GM18519 (cell line): ENCODE data around the gene C1orf226.

Source experiments
- ATAC-seq: cut with Tn5 transposase; IDR thresholded peaks from one replicate; pipeline ENCODE4 v1.9.1; 2021; ENCODE audit warnings: mild to moderate bottlenecking, moderate library complexity; ENCODE audit not compliant: unreplicated experiment, low FRiP score

C1orf226 gene

DNA sequence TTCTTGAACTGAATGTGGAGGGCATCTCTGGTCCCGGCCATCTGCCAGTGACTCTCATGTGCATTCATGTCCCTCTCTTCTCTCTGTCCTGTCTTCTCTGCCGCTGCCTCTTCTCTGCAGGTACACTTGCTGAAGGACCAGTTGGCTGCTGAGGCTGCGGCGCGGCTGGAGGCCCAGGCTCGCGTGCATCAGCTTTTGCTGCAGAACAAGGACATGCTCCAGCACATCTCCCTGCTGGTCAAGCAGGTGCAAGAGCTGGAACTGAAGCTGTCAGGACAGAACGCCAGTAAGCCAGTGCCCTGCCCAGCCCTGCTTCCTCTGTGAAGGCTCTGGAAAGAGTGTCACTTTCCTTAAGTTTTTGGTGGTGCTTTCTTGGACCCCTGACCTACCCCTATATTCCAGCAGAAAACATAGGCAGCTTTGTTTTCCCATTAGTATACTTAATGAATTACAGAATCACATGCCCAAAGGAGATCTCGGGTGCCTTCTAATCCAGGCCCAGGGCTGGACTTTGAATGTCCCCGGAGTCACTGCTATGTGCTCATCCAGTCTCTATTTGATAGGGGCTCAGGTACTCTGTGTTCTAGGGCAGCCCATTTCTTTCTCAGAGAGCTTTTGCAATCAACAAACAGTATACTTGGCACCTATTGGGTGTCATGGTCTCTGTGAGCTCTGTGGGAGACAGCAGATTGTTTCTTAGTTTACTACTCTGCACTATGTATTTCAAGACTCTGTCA lies 16.1 kb upstream of the C1orf226 start:
- no peak for ATAC-seq

DNA sequence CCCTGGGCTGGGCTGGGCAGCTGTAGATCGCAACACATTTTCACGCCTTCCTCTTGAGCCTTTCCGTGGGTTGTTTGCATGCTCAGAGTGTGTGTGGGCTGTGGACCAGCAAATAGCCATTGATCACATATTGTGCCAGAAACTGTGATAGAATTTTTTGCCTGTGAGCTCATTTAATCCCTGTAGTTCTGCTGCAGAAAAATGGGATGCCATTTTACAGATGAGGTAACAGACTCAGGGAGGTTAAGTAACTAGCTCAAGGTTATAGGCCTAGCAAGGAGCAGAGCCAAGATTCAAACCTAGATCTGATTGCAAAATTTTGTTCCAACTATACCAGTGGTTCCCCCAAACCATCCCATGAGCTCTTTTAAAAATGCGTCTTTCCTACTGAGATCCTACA lies 15.4 kb upstream of the C1orf226 start:
- ATAC-seq = no peak

DNA sequence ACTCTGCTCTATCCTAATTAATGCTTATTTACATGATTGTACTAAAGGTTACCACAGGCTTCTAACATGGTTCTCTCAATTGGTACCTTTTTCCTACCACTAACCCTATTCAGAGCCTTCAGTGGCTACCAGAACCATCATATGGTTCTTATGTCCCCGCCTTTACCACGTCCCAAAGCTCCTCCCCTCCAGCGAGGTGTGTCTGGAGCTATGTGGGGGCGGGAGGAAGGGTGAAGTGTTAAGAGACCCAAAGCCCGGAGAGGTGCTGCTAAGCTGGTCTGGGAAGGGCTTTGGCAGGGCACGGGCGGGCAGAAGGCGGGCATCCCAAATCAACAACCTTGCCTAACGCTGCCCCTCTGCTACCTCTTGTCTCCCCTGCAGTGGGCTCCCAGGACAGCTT lies 14.9 kb upstream of the C1orf226 start:
- ATAC-seq = no peak

DNA sequence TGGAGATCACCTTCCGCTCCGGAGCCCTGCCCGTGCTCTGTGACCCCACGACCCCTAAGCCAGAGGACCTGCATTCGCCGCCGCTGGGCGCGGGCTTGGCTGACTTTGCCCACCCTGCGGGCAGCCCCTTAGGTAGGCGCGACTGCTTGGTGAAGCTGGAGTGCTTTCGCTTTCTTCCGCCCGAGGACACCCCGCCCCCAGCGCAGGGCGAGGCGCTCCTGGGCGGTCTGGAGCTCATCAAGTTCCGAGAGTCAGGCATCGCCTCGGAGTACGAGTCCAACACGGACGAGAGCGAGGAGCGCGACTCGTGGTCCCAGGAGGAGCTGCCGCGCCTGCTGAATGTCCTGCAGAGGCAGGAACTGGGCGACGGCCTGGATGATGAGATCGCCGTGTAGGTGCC lies 14.5 kb upstream of the C1orf226 start:
- ATAC-seq = no peak

DNA sequence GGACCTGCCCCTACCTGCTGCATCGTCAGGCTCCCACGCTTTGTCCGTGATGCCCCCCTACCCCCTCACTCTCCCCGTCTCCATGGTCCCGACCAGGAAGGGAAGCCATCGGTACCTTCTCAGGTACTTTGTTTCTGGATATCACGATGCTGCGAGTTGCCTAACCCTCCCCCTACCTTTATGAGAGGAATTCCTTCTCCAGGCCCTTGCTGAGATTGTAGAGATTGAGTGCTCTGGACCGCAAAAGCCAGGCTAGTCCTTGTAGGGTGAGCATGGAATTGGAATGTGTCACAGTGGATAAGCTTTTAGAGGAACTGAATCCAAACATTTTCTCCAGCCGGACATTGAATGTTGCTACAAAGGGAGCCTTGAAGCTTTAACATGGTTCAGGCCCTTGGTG lies 13.8 kb upstream of the C1orf226 start:
- no peak for ATAC-seq

DNA sequence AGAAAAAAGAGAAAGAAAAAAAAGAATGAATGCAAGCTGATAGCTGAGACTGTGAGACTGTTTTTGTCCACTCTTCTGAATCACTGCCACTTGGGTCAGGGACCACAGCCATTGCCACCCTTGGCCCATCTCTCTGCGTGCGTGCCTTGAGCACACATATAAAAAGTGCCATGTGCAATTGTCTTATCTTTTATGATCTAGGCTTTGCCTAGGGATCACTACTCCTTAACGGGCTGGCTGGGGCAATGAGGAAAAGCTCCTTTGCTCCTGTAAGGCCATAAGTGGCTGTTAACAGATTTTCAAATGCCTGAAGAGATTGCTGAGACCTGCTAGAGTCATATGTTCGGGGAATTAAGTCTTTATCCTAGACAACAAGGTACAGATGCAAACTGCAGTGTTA lies 13.1 kb upstream of the C1orf226 start:
- ATAC-seq = no peak

DNA sequence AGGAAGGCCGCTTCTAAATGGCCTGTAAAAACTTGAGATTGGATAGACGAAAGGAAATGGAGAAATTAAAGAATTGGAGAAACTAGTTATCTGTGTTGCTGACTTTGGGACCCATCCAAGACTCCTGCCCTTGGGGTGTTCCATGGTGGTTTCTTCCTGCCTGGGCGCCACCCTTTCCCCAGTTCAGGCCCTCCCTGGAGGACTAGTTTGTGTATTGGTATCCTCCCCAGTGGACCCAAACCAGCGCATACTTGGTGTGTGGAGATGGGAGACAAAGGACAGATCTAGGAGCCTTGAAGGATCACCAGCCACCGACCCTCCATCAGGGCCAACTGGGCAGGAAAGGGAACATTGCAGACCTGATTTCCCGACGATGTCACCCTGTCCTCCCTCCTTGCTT lies 12.0 kb upstream of the C1orf226 start:
- ATAC-seq = no peak

DNA sequence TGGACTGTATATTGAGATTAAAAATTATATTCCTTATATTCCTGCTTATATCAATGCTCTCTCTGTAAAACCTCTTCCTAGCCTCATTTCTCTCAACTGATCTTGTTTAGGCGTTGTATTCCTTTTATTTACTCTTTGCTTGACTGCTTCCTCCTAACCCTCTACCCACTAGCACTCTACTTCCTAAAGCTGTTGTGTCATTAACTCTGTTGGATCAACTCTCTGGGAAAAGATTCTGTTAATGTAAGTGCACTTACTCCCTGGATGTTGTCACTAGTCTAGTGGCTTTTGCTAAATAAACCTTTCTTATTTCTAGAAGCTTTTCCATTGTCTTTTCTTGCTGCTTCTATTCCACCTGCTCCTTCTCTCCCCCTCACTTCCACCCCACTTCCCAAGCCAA lies 11.4 kb upstream of the C1orf226 start:
- ATAC-seq = no peak

DNA sequence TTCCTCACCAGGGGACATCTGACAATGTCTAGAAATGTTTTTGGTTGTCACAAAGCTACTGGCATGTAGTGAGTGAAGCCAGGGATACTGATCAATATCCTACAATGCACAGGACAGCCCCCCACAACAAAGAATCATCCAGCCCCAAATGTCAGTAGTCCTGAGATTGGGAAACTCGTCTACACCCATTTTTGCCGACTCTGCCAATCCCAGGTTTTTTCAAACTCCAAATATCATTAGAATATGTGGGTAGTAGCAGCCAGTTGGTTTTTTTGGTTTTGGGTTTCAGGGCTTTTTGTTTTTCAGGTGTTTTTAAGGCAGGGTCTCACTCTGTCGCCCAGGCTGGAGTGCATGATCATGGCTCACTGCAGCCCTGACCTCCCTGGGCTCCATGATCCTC lies 10.8 kb upstream of the C1orf226 start:
- no peak for ATAC-seq

DNA sequence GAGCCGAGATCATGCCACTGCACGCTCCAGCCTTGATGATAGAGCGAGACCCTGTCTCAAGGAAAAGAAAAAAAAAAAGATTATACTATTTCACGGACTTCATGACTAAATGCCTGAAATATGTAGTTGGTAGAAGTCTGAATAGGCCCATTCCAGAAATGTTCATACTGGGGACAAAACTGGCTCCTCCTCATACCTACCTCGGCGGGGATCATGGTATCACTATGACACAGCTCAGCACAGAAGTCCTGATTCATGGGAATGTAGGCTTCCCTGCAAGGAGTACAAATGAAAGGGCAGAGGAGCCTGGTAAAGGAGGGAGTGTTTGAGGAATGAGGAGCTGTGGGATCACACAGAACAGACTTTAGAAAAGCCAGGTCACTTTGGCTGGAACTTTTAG lies 9.9 kb upstream of the C1orf226 start:
- no peak for ATAC-seq

DNA sequence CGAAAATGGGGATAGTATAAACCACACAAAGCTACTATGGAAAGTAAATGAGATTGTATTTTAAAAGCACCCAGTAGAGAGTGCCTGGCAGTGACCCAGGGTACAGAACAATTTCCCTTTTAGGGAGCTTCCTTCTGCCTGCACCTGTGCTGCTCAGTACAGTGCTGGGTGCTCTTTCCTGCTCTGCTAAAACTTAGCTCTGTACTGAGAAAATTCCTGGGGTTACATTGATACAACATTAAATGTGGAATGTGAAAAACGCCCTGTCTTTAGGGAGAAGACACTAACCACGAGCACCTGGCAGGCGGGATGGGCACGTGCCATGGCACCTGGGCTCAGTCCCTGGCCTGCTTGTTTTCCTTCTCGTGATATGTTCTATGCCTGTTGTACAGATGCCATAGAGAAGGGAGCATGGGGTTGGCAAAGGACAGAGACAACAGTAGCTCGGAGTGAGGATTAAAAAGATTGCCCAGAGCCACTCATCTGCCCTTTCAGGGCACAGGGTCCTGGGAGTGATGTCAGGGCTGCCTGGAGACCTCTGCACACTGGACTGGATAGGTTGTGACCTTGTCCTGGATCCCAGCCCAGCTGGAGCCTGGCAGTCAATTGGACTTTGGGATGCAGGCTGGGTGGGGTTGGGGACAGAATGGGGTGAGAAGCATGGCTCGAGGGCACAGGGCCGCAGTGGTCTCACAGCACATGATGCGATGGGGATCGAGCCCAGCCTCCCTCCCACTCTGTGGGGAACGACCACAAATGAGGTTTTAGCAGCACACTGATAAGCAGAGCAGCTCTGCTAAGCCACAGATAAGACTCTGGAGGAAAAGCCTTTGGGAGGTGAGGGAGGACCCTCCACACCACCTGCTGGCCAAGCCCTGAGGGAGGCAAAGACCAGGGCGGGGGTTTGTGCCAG lies 9.1 kb upstream of the C1orf226 start:
- ATAC-seq = no peak

DNA sequence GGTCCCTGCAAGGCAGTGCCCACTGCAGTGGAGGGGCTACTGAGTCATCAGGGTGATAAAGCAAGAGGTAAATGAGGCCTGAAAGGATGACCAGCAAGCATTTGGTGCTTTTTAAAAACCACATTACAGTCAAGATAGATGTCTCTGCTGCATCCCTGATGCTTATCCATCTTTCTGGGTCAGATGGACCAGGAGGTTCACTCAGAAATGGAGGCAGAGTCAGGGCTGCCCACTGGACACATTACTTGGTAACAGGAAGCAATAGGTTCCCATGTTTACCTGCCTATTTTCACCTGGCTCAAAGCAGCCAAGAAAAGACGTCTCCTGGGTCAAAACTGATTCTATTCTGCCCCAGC lies 8.5 kb upstream of the C1orf226 start:
- no peak for ATAC-seq

DNA sequence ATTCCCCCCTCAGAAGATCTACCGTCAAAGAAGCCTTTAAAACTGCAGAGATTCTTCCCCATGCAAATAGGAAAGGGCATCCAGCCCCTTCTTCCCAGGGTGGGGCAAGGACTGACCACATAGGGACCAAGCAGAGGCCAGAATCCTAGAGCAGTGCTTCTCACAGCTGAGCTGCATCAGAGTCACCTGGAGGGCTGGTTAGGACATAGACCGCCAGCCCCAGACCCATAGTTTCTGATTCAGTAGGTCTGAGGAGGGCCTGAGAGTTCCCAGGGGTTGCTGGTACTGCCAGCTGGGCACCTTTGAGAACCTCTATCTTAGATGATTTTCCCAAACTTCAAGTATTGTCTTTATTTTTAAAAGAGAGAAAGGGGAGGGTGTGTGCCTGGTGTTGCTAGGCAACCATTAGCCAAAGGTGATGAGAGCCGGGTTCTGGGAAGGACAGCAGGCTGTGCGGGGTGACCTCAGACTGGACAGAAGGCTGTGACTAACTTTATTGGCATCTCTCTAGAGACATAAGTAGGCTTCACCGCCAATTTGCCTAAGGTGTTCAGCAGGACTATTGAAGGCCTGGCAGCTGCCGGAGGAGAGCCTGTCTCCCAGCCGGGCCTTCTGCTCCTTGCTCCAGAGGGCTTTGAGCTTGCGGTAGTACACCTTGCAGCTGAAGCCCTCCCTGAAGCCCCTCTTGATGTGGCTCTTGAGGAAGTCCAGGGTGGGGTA lies 7.8 kb upstream of the C1orf226 start:
- no peak for ATAC-seq

DNA sequence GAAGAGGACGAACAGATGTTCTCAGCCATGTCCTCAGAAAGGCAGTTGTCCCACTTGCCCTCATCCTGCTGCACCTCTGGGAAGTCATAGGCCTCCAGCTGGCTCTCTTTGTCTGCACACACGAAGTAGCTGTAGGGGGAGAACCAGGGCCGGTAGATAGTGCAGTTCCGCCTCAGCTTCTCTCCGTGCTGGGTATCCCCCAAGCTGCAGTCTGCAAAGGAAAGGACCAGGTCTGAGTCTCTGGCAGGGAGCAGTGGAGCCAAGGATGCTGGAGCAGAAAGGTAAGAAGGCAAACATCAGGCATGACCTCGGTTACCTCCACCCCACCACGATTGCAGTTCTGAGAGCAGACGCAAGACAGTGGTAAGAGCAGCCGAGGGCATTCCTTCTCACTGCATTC lies 7.1 kb upstream of the C1orf226 start:
- ATAC-seq = no peak

DNA sequence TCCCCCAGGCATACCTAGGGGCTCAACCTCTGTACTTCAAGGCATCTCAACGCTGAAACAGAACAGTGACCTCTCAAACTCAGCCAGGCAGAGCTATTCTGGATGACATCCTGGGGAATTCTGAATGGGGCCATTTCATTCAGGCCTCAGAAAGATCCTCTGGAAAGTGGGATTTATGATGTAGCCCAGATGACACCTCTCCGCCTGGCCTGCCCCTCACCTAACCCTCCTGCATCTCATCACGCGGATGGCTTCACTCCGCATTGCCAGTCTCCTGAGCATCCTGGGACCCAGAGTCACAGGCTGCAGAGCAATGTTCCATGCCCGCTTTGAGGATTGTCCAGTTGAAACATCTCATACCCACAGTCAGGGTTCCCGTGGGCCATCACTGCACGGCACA lies 6.1 kb upstream of the C1orf226 start:
- no peak for ATAC-seq

DNA sequence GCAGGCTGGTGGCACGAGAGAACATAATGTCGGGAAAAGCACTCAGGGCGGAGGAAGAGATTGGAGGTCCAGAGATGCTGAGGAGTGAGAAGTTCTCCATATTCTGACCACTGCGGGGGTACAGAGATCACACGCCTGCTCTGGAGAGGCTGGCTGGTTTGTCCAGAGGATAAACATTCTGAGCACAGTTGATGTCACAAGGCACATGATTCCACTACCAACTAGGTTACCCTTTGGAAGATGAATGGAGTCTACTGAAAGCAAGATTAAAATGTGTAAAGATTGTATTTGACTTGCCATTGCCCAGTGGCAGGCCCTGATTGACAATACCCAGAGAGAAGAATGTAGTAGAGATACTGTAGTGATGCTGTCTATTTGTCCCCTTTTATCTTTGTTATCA lies 4.8 kb upstream of the C1orf226 start, which contains the start of gene SPATA46:
SPATA46 (minus strand) TSS at position 164 of the 400 bp plus-strand sequence; CDS start at position 100, 64 bp downstream.
- no peak for ATAC-seq

DNA sequence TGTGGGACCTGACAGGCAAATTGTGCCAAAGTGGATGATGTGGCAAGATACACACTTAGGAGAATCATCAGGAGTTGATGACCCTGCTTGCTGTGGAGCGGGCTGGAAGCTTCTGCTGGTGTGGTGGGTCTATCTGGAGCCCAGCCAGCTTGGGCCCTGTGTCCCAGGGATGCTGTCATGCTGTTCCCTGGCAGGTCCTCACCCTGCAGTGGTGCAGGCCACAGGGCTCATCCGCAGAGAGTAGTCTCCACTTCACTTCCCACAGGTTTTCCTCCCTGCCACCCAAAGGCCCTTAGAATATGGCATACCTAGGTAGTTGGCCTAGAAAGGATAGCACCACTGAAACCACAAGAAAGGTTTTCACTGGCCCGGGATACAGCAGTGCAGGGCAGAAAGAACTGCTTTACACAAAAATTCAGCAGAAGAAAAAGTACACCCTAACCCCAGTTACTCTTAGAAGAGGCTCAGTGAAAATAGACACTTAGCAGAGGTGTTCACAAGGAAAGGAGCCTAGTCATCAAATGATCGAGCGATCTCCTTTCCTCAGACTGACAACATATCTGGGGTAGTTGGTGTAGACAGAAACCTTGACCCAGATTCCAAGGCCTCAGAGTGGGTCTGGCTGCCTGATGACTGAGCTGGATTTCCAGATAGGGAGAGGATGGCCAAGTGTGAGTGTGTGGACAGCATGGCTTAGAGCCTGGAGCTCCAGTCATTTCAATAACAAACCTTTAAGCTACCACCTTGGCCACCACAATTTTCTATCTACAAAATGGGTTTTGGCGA lies 1.3 kb upstream of the C1orf226 start:
- no peak for ATAC-seq

DNA sequence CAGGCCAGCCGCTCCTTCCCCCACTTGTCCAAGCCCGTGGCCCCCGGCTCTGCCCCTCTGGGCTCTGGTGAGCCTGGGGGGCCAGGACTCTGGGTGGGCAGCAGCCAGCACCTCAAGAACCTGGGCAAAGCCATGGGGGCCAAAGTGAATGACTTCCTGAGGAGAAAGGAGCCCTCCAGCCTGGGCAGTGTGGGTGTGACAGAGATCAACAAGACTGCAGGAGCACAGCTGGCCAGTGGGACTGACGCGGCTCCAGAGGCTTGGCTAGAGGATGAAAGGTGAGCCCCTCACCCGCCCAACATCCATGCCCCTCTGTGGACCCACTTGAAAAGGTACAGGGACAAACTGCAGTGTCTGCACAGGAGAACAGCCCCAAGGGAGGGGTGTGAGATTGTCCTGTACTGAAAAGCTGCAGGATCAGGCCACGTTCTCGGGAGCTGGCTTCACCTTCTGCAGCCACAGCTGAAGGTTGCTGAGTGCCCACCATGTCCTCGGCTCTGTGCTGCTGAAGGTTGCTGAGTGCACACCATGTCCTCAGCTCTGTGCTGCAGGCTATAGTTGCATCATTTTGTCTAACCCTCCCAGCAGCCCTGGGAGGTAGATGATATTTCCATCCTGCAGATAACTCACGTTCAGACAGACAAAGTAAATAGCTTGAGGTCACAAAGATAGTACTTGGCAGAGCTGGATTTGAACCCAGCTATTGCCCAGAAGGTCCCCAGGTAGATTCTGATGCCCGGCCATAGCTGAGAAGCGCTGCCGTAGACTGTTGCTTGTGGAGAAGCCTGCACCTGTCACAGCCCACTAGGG lies 618 bp downstream of the C1orf226 start:
- ATAC-seq = no peak

DNA sequence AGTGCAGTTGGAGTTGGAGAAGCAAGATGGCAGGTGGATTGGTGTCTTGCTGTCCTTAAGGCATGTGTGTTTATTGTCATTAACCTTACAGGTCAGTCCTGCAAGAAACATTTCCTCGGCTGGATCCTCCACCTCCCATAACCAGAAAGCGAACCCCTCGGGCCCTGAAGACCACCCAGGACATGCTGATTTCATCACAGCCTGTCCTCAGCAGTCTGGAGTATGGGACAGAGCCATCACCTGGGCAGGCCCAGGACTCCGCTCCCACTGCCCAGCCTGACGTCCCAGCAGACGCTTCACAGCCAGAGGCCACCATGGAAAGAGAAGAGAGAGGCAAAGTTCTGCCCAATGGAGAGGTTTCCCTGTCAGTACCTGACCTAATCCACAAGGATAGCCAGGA lies 1.6 kb downstream of the C1orf226 start:
- ATAC-seq = no peak

DNA sequence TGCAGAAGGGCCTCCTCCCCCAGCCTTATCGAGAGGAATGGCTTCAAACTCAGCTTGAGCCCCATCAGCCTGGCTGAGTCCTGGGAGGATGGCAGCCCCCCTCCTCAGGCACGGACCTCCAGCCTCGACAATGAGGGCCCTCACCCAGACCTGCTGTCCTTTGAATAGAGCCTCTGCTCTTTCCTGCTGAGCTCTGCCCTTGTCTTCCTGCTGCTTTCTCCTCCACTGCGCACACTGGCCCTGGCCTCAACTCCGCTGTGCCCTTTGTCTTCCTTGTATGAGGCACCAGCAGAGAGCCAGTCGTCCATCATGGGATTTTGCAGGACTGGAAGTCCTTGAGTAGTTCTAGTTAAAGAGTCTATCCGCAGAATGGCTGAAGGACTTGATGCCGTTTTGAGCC lies 2.0 kb downstream of the C1orf226 start:
- ATAC-seq = no peak
